Vagina (tissue), 2 donors: Measurements from ENCODE around the gene OBSCN. TPM values are rescaled to one million over a fixed set of nuclear protein-coding genes. Genes with fewer than 3 reads are reported as not detected.

Experiments
- DNase-seq, 2 donors: peaks; one replicate each; pipeline ENCODE4 v3.0.0-alpha.2; 2017; ENCODE audit errors: extremely low spot score in 2 of 2
- H3K27ac ChIP-seq: fragments of 200-600 bp; sonication (generic); one replicate; pipeline ENCODE4 v1.5.1; 2019
- H3K27me3 ChIP-seq: fragments of 200-600 bp; sonication (generic); one replicate; pipeline ENCODE4 v1.5.1; 2019
- H3K36me3 ChIP-seq, 2 donors: fragments of 200-600 bp; sonication (generic); one replicate each; pipeline ENCODE4 v1.5.1; 2017 to 2019
- H3K4me1 ChIP-seq: fragments of 200-600 bp; sonication (generic); one replicate; pipeline ENCODE4 v1.5.1; 2019
- H3K4me3 ChIP-seq, 2 donors: fragments of 200-600 bp; sonication (generic); 1 replicate in 1 of 2; 2 replicates in 1 of 2; pipeline ENCODE4 v1.5.1; 2016 to 2019
- H3K9me3 ChIP-seq: fragments of 200-600 bp; sonication (generic); one replicate; pipeline ENCODE4 v1.5.1; 2019
- CTCF ChIP-seq, 3 experiments: fragments of 450-650 bp in 2 of 3; fragments of 200-600 bp in 1 of 3; sonication (generic) in 1 of 3; IDR thresholded peaks; one replicate each; pipeline ENCODE4 v1.5.1; 2017 to 2019; ENCODE audit warnings: antibody characterized with exemption in 3 of 3, mild to moderate bottlenecking in 2 of 3, moderate library complexity in 2 of 3
- POLR2A ChIP-seq, 2 donors: fragments of 450-650 bp; IDR thresholded peaks; one replicate each; pipeline ENCODE4 v1.6.1; 2017; ENCODE audit warnings: antibody characterized with exemption in 2 of 2, mild to moderate bottlenecking in 2 of 2, moderate library complexity in 2 of 2
- POLR2AphosphoS5 ChIP-seq, 2 donors: sonication (generic); formaldehyde crosslinking; IDR thresholded peaks; one replicate each; pipeline ENCODE4 v1.9.0; 2017; ENCODE audit warnings: antibody characterized with exemption in 2 of 2, mild to moderate bottlenecking in 2 of 2, low read depth in 1 of 2; ENCODE audit not compliant: insufficient read depth in 1 of 2
- intact Hi-C: fragments of 100-400 bp; cut with DNase I; formaldehyde crosslinking; loops from one replicate; pipeline ENCODE4 v1.15.1; 2023
- total RNA-seq: library from RNA; depleted of rRNA; stranded (reverse); fragments of >200 nt; gene quantifications from one replicate; pipeline ENCODE4 v1.2.3, GENCODE V29; 2016

Gene OBSCN
- total RNA-seq, 1 donor from 2014 or later, result 35.8 TPM

DNA sequence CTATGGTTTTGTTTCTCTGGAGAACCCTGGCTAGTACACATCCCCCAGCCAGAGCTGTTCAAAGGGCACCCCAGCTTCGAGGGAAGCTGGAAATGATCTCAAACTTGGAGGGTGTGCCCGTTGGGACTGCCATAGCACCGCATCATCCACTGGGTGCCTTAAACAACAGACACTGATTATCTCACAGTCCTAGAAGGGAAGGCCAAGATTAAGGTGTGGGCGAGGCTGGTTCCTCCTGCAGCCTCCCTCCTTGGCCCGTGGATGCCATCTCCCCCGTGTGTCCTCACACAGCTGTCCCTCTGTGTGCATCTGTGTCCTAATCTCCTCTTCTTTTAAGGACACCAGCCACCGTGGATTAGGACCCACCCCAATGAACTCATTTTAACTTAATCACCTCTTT, 46.5 kb upstream of the OBSCN start:
- Histone ChIP-seq H3K4me3 (no peak overlapping the region), H3K4me1 (peaks cover 51% of the 10 kb centered on the region), H3K9me3 (no peaks in the 10 kb centered on the region), H3K27ac (peak overlapping the region; percentile 99), H3K27me3 (no peaks in the 10 kb centered on the region), H3K36me3 (no peaks in the 10 kb centered on the region)
- DNase-seq, result no peak
- intact Hi-C loops, result loop anchor here (10.0 kb wide), 1 partner anchor 77 kb away; the partner anchor contains the start of gene ARF1
- TF ChIP-seq POLR2AphosphoS5 (IDR thresholded peaks at IDR 0.05; ENCODE audit: insufficient read depth in 1 of 2, low read depth in 1 of 2), result no peak
- no peak for TF ChIP-seq CTCF (IDR thresholded peaks at IDR 0.05)
- no peak for TF ChIP-seq POLR2A (IDR thresholded peaks at IDR 0.05)

- no peaks in the 10 kb centered on the region for H3K27me3 ChIP-seq
- H3K9me3 ChIP-seq, result no peaks in the 10 kb centered on the region
- peaks cover 56% of the 10 kb centered on the region for H3K4me1 ChIP-seq
- H3K27ac ChIP-seq, result peak overlapping the region; percentile 99
- DNase-seq, result no peak
- no peak for TF ChIP-seq POLR2AphosphoS5 (IDR thresholded peaks at IDR 0.05; ENCODE audit: insufficient read depth in 1 of 2, low read depth in 1 of 2)
- TF ChIP-seq POLR2A (IDR thresholded peaks at IDR 0.05), result no peak
- no peak for TF ChIP-seq CTCF (IDR thresholded peaks at IDR 0.05)
- H3K36me3 ChIP-seq, result no peaks in the 10 kb centered on the region
- H3K4me3 ChIP-seq, result no peak overlapping the region
- intact Hi-C loops, result loop anchor here (10.0 kb wide), 1 partner anchor 77 kb away; the partner anchor contains the start of gene ARF1
These were observed 46.0 kb upstream of the OBSCN start for GRCh38 chr1:228161866-228162265.

- intact Hi-C loops, result loop anchor here (10.0 kb wide), 1 partner anchor 78 kb away; the partner anchor contains the start of gene ARF1
- DNase-seq, result no peak
- H3K36me3 ChIP-seq, result no peaks in the 10 kb centered on the region
- H3K27me3 ChIP-seq, result no peaks in the 10 kb centered on the region
- TF ChIP-seq CTCF (IDR thresholded peaks at IDR 0.05), result no peak
- peak in 1 of 2 donors; percentile 24 for TF ChIP-seq POLR2AphosphoS5 (IDR thresholded peaks at IDR 0.05; ENCODE audit: insufficient read depth in 1 of 2, low read depth in 1 of 2)
- H3K9me3 ChIP-seq, result no peaks in the 10 kb centered on the region
- peaks cover 52% of the 10 kb centered on the region for H3K4me1 ChIP-seq
- H3K4me3 ChIP-seq, result peak overlapping the region in 1 of 2 donors; percentile 3
- H3K27ac ChIP-seq, result peak overlapping the region; percentile 99
These were observed 45.4 kb upstream of the OBSCN start for GRCh38 chr1:228162286-228163006.

DNA sequence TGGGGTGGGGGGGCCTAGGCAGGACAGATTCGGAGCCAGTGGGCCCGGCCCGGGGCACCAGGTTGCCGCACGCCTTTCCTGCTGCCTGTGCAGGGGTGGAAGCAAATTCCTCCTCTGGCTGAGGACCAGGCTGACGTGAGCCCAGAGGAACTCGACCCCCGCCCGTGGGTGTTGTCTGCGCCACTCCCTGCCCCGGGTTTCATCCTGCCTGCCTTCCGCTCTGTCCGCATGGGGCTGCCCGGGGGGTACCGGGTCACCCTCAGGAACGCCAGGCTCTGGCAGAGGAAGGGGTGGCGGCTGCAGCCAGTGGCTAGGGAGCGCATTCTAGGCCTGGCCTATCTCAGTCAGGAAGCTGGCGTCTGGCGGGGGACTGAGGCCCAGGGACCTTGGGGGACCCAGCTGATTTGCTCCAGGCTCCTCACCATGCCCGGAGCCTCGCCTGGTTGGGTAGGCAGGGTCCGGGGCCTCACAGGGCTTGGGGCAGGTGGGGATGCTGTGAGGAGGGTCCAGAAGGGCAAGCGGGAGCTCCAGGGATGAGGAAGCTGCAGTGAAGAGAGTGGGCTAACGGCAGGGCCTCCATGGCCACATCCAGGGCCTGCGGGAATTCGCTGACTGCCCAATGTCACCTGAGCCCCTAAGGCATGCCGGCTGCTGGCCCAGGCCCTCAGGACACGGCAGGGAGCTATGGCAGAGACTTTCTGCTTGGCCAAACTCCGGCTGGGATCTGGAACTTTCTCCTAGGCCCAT, 44.7 kb upstream of the OBSCN start:
- Histone ChIP-seq H3K36me3 (no peaks in the 10 kb centered on the region), H3K4me1 (peaks cover 50% of the 10 kb centered on the region), H3K9me3 (no peaks in the 10 kb centered on the region), H3K4me3 (peak overlapping the region in 1 of 2 donors; percentile 3), H3K27ac (peak overlapping the region; percentile 99), H3K27me3 (no peaks in the 10 kb centered on the region)
- TF ChIP-seq CTCF (IDR thresholded peaks at IDR 0.05) (no peak), POLR2AphosphoS5 (IDR thresholded peaks at IDR 0.05; ENCODE audit: insufficient read depth in 1 of 2, low read depth in 1 of 2) (peak in 1 of 2 donors; percentile 36)
- DNase-seq, result no peak
- intact Hi-C loops, result loop anchor here (10.0 kb wide), 1 partner anchor 78 kb away; the partner anchor contains the start of gene ARF1
